Activated CD4-positive, alpha-beta T cell treated with anti-CD3 and anti-CD28 coated beads, Interleukin-10, Interleukin-2, amounts not matched to agents 100 ng/mL and 50 ng/mL, durations not matched to agents 16 hours and 8 hours (primary cell): Measurements from ENCODE around the gene ARHGEF18.
"Not testable (repeated sequence)": the region's sequence is repeated elsewhere in the genome, so short reads cannot be mapped to it uniquely, and the experiment has no call there.

Experiments
- DNase-seq: peaks from one replicate; pipeline ENCODE4 v3.0.0-alpha.2; 2020

ARHGEF18 gene

GRCh38 chr19:7349231-7349591 lies 474 bp downstream of the ARHGEF18 start:
- no peak for DNase-seq

- DNase-seq: peak; percentile 30
Measured at GRCh38 chr19:7349961-7350711, 1.4 kb downstream of the ARHGEF18 start.

DNA sequence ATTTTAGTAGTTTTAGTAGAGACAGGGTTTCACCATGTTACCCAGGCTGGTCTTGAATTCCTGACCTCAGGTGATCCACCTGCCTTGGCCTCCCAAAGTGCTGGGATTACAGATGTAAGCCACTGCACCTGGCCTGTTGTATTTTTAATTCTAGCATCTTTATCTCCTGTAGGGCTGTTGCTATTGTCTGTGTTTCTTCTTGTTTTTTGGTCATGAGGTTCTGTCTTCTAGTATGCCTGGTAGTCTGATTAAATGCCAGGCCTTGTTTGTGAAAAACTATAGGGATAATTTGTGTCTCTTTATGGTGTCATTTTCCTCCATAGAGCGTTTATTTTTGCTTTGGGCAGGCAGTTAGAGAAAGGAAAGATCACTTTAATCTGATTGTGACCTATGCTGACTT lies 3.1 kb downstream of the ARHGEF18 start:
- no peak for DNase-seq

DNA sequence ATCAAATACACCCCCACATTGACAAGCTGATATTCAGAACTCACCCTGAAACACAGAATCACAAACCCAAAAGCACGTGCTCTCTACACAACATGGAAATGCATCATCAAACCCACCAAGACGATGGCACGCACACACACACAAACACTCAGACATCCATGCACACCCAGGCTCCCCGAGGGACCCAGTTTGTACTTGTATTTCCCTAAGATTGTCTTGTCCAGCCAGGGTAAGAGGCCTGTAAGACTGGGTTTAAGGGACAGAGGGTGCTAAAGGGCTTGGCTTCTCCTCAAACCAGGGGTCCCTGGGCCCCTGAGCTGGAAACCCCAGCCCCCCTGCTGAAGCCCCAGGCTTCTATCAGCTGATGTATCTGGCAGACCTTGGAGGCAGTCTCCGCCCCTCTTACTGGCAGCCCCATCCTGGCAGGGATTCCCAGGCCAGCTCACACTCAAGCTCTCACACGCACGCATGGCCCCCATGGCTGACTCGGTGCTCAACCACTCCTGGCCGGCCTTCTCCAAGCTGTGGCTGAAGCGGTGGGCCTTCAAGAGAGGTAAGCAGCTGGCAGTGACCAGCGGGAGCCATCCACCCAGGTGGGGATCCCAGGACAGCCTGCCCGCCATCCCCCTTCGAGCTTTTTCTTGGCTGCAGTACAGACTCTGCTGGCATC lies 6.5 kb downstream of the ARHGEF18 start:
- no peak for DNase-seq

- DNase-seq: no peak
Measured at GRCh38 chr19:7355871-7356270, 7.1 kb downstream of the ARHGEF18 start.

DNA sequence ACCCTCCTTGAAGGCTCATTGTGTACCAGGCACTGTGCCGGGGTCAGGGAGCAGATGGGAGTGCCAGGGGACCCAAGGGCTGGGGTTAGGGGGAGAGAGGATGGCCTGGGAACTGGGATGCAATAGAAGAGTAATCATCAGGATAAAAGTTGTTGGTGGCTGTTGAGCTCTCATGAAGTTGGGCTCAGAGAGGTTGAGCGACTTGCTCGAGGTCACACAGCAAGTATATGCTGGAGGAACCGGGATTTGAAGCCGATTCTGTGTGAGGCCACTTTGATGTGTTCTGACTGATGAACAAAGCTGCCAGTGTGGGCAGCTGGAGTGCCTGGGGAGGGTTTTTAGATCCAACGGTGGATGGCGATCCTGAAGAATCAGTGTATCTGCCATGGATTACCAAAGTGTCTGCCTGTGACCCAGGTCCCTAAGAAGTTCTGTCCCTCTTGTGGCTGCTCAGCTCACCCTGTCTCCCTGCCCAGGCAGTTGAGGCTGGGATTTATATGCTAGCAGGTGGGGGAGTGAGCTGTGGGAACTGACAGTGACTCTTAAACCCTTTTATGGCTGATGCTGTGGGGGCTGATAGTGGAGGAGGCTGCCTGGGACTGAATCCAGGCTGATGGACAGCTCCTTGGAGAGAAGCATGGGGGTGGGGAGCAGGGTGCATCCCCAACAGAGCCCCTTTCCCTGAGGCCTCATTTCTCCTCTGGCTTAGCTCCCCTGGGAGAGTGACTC lies 8.3 kb downstream of the ARHGEF18 start:
- no peak for DNase-seq

DNA sequence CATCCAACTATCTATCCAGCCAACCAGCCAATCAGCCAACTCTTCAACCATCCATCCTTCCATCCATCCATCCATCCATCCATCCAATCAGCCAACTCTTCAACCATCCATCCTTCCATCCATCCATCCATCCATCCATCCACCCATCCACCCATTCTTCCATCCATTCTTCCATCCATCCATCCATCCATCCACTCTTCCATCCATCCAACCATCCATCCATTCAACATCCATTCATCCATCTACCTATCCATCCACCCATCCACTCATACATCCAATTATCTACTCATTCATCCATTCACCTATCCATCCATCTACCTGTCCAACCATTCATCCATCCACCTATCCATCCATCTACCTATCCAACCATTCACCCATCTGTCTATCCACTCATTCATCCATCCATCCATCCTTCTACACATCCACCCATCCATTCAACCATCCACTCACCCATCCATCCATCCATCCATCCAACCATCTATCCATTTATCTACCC lies 9.4 kb downstream of the ARHGEF18 start:
- DNase-seq: no peak

GRCh38 chr19:7360393-7360984 lies 11.8 kb downstream of the ARHGEF18 start:
- DNase-seq: no peak

DNA sequence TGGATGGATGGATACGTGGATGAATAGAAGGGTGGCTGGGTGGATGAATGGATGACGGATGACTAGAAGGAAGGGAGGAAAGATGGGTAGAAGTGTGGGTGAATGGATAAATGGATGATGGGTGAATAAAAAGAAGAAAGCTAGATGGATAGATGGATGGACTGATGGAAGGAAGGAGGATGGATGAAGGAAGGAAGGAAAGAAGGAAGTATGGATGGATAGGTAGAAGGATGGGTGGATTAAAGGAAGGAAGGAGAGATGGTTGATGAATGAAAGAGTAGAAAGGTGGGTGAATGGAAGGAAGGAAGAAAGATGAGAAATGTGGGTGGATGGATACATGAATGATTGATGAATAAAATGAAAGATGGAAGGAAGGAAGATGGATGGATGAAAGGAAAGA lies 14.5 kb downstream of the ARHGEF18 start:
- DNase-seq: no peak

GRCh38 chr19:7366701-7367420 lies 18.1 kb downstream of the ARHGEF18 start:
- DNase-seq: peak; percentile 69

GRCh38 chr19:7368456-7368855 lies 19.7 kb downstream of the ARHGEF18 start:
- no peak for DNase-seq

- DNase-seq: not testable (repeated sequence)
Measured at GRCh38 chr19:7368866-7369265, 20.1 kb downstream of the ARHGEF18 start.

DNA sequence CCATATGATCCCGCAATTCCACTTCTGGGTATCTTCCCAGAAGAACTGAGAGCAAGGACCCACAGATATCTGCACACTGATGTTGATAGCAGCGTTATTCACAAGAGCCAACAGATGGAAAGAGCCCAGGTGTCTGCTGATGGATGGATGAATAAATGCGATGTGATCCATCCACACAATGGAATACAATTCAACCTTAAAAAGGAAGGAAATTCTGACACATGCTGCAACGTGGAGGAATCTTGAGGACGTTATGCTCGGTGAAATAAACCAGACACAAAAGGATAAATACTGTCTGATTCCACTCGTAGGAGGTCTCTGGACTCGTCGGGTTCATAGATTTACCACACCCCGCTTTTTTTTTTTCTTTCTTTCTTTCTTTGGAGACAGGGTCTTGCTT lies 21.8 kb downstream of the ARHGEF18 start:
- DNase-seq: no peak

- DNase-seq: no peak
Measured at GRCh38 chr19:7371001-7371400, 22.3 kb downstream of the ARHGEF18 start.

DNA sequence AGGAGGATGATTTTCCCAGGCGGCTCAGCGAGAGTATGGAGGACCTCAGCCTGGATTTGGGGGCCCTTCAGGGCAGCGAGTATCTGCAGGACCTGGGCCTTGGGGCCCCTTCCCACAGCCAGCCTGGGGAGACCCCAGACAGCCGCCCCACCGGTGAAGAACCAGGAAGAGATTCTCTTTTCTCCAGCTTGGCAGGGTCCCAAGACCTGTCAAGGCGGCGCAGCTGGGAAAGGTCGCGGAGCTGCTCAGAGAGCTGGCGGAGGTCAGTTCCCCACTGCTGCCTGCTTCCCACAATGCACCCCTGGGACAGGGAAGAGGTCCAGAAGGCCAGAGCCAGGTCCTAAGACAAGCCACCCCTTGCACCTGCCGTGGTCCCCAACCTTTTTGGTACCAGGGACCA lies 24.1 kb downstream of the ARHGEF18 start:
- no peak for DNase-seq

DNA sequence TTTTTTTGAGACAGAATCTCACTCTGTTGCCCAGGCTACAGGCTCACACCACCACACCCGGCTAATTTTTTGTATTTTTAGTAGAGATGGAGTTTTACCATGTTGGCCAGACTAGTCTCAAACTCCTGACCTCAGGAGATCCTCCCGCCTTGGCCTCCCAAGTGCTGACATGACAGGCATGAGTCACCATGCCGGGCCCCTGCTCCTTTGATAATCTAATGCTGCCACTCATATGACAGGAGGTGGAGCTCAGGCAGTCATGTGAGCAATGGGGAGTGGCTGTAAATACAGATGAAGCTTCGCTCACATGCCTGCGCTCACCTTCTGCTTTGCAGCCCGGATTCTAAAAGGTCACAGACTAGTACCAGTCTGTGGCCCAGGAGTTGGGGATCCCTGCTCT lies 25.1 kb downstream of the ARHGEF18 start:
- DNase-seq: peak; percentile 28

GRCh38 chr19:7376151-7376852 lies 27.6 kb downstream of the ARHGEF18 start:
- no peak for DNase-seq

DNA sequence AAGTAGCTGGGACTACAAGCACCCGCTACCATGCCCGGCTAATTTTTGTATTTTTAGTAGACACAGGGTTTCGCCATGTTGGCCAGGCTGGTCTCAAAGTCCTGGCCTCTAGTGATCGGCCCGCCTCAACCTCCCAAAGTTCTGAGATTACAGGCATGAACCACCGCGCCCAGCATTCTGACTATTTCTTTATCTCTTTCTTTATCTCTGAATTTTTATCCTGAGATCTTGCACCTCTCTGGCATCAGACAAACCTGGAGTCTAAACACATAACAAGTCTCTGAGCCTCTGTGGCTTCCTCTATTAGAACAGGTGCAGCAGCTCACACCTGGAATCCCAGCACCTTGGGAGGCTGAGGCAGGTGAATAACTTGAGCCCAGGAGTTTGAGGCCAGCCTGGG lies 28.5 kb downstream of the ARHGEF18 start:
- no peak for DNase-seq

DNA sequence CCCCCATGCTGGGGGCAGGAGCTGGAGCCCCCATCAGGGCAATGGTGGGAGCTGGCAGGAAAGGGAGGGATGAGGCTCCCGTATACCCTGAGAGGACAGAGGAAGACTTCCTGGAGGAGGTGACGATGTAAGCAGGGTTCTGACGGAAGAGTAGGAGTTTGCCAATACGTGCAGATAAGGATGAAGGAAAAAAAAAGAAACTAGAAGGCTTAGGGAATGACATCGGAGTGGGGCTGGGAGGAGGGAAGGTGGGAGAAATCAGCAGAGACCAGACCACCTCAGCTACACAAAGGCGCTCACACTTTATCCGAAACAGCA lies 32.3 kb downstream of the ARHGEF18 start:
- no peak for DNase-seq

DNA sequence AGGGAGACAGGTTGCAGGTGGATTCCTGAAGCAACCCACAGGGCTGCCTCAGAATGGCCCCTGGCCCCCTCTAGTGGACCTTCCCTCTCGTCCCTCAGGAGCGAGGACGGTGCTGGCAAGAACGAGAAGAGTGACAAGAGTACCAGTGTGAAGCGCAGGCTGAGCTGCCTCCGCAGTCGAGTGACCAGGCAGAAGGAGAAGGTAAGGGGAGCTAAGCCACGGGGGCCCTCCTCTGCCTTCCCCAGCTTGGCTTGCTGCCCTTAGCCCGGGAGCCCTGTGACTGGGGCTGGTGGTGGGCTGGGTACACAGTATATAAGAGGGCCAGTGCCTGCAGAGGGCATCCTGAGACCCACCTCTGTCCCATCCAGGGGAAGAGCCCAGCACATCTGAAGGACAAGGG lies 34.0 kb downstream of the ARHGEF18 start:
- no peak for DNase-seq

- no peak for DNase-seq
Measured at GRCh38 chr19:7383284-7383683, 34.5 kb downstream of the ARHGEF18 start.

GRCh38 chr19:7385062-7385461 lies 36.3 kb downstream of the ARHGEF18 start:
- DNase-seq: no peak
